Lung (tissue), 12 donors: Measurements from ENCODE around the gene JMJD6. TPM values are rescaled to one million over a fixed set of nuclear protein-coding genes. Genes with fewer than 3 reads are reported as not detected.
"Not testable (repeated sequence)": the region's sequence is repeated elsewhere in the genome, so short reads cannot be mapped to it uniquely, and the experiment has no call there.

Experiments used
- ATAC-seq: fragments of 200-7000 bp; cut with Tn5 transposase; one replicate; pipeline ENCODE4 v1.9.1; 2020; ENCODE audit warnings: moderate number of reproducible peaks; ENCODE audit not compliant: insufficient read depth, low FRiP score
- DNase-seq, 3 donors: peaks; one replicate each; pipeline ENCODE4 v3.0.0-alpha.2; 2013 to 2017
- H3K27ac ChIP-seq, 2 donors: one replicate each; pipeline ENCODE4 v1.5.1; 2013; ENCODE audit warnings: mild to moderate bottlenecking in 2 of 2, moderate library complexity in 2 of 2, control low read depth in 1 of 2, inconsistent platforms in 1 of 2, low read depth in 1 of 2, low read length in 1 of 2
- H3K27me3 ChIP-seq, 3 donors: one replicate each; pipeline ENCODE4 v1.5.1; 2013; ENCODE audit warnings: low read length in 2 of 3; ENCODE audit not compliant: control insufficient read depth in 3 of 3, insufficient read depth in 3 of 3
- H3K36me3 ChIP-seq, 4 donors: one replicate each; pipeline ENCODE4 v1.5.1; 2013; ENCODE audit warnings: low read length in 4 of 4, mild to moderate bottlenecking in 1 of 4, moderate library complexity in 1 of 4; ENCODE audit not compliant: control insufficient read depth in 4 of 4, insufficient read depth in 4 of 4
- H3K4me1 ChIP-seq, 5 donors: one replicate each; pipeline ENCODE4 v1.5.1; 2013; ENCODE audit warnings: low read length in 5 of 5, mild to moderate bottlenecking in 2 of 5, moderate library complexity in 1 of 5; ENCODE audit not compliant: control insufficient read depth in 5 of 5, insufficient read depth in 5 of 5
- H3K4me3 ChIP-seq: one replicate; pipeline ENCODE4 v1.5.1; 2013; ENCODE audit warnings: mild to moderate bottlenecking, control low read depth, moderate library complexity
- H3K9ac ChIP-seq, 2 donors: one replicate each; pipeline ENCODE4 v1.5.1; 2013; ENCODE audit warnings: low read length in 2 of 2, control low read depth in 1 of 2; ENCODE audit not compliant: insufficient read depth in 1 of 2
- H3K9me3 ChIP-seq, 4 donors: one replicate each; pipeline ENCODE4 v1.5.1; 2013; ENCODE audit warnings: low read length in 3 of 4, mild to moderate bottlenecking in 1 of 4, moderate library complexity in 1 of 4; ENCODE audit not compliant: control insufficient read depth in 4 of 4, insufficient read depth in 3 of 4
- CTCF ChIP-seq: IDR thresholded peaks from 2 replicates; pipeline ENCODE4 v1.5.1; 2012; ENCODE audit warnings: mild to moderate bottlenecking; ENCODE audit errors: control extremely low read depth, extremely low read depth
- WGBS, 2 donors: extraction: QIAGEN DNeasy Blood & Tissue Kit; methylation state at CpG; one replicate each; pipeline ENCODE4 v1.1.7; 2013; 5-methylcytosine and 5-hydroxymethylcytosine counted together
- polyA plus RNA-seq, 2 donors: library from polyadenylated mRNA; stranded (reverse); fragments of 200-250 nt; gene quantifications; one replicate each; pipeline ENCODE4 v1.2.1, GENCODE V29; 2013
- total RNA-seq, 2 donors: library from RNA; depleted of rRNA in 1 of 2; stranded (reverse); fragments of >200 nt in 1 of 2; gene quantifications; one replicate each; pipeline ENCODE4 v1.2.1, GENCODE V29; 2014 to 2021
- donor health status: control.
- donor health status: control.
- donor health status: Bipolar disorder and iron deficiency.
- donor health status: healthy.
- donor health status: DM: yes; HTN: yes; CAD: no.

JMJD6 gene
- total and polyA plus RNA-seq, 4 donors: 23.8 to 52.9 (median 30.0) TPM

DNA sequence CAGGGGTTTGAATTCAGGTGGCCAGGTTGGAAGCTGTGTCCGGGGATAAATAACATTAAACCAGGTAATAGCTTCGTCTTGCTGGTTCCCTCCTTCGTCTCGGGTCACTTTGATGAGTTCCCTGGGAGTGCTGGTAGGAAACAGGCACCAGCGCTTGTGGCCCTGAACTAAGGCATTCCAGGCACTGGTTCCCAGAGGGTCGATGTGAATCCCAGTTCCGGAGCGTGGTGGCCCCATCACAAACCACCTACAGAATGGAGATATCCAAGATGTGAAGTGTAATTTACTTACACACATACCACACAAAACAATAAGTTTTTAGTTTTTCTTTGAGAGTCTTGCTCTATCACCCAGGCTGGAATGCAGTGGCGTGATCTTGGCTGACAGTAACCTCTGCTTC is 2.6 kb downstream of the JMJD6 start:
- Histone ChIP-seq H3K36me3 (peaks cover 30 to 41% (median 37%) of the 10 kb centered on the region in 4 donors), H3K9ac (no peak overlapping the region), H3K4me3 (no peak overlapping the region), H3K4me1 (peaks cover 2 to 18% (median 11%) of the 10 kb centered on the region in 5 donors), H3K27me3 (no peaks in the 10 kb centered on the region), H3K9me3 (no peaks in the 10 kb centered on the region), H3K27ac (no peak overlapping the region)
- DNase-seq: no peak
- no peak for TF ChIP-seq CTCF
- 94 to 97% methylated on average over 9 of the region's 9 CpGs for WGBS, 2 donors
- no peak for ATAC-seq

DNA sequence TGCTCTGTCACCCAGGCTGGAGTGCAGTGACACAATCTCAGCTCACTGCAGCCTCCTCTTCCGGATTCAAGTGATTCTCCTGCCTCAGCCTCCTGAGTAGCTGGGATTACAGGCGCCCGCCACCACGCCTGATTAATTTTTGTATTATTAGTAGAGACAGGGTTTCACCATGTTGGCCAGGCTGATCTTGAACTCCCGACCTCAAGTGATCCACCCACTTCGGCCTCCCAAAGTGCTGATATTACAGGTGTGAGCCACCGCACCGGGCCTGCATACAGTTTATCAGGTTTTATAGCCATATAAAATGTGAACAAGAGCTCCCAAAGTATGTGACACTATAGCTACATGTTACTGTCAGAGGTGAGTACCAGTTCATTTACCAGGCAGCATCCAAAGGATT is 3.4 kb downstream of the JMJD6 start:
- peaks cover 2 to 16% (median 11%) of the 10 kb centered on the region in 5 donors for H3K4me1 ChIP-seq
- not testable (repeated sequence) for H3K4me3 ChIP-seq, H3K27ac ChIP-seq, H3K9me3 ChIP-seq, DNase-seq, ATAC-seq, H3K9ac ChIP-seq, H3K27me3 ChIP-seq
- peaks cover 37 to 46% (median 42%) of the 10 kb centered on the region in 4 donors for H3K36me3 ChIP-seq
- 96 to 99% methylated on average over 8 of the region's 8 CpGs for WGBS, 2 donors

GRCh38 chr17:76722279-76722678 is 4.1 kb downstream of the JMJD6 start:
- no peak for ATAC-seq
- H3K36me3 ChIP-seq: peaks cover 39 to 50% (median 45%) of the 10 kb centered on the region in 4 donors
- no peak for TF ChIP-seq CTCF

DNA sequence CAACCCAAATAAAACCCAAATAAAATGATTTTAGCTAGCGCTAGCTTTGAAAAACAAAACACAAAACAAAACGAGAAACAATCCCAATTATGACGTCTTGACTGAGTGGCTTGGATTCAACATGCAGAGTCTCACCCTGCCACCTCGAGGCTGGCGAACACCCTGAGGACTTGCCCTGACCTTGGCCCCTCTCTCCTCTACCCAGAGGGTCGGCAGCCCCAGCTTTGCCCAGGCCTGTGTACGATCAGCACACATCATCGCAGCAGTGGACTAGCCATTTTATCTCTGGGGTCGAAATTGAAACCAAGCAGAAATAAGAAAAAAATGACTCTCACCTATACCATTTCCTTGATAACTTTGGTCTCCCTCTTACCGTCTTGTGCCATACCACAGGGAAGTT is 4.9 kb downstream of the JMJD6 start:
- TF ChIP-seq CTCF: no peak
- ATAC-seq (no peak), DNase-seq (no peak)
- H3K9ac ChIP-seq: no peak overlapping the region
- H3K4me1 ChIP-seq: peaks cover 2 to 7% (median 6%) of the 10 kb centered on the region in 5 donors
- H3K4me3 ChIP-seq: no peak overlapping the region
- peaks cover 47 to 54% (median 49%) of the 10 kb centered on the region in 4 donors for H3K36me3 ChIP-seq
- no peaks in the 10 kb centered on the region for H3K27me3 ChIP-seq
- WGBS, 2 donors: 91 to 96% methylated on average over 10 of the region's 10 CpGs
- no peaks in the 10 kb centered on the region for H3K9me3 ChIP-seq
- no peak overlapping the region for H3K27ac ChIP-seq

More at GRCh38 chr17:76722279-76722678, 4.1 kb downstream of the JMJD6 start:
- no peak for DNase-seq
- Histone ChIP-seq H3K27ac (no peak overlapping the region), H3K27me3 (no peaks in the 10 kb centered on the region), H3K4me1 (peaks cover 2 to 9% (median 5%) of the 10 kb centered on the region in 5 donors), H3K9ac (no peak overlapping the region), H3K9me3 (no peaks in the 10 kb centered on the region), H3K4me3 (no peak overlapping the region)
- WGBS, 2 donors: 94 to 97% methylated on average over 8 of the region's 8 CpGs
